Superior temporal gyrus (tissue), 1 donor: ENCODE measurements around the gene ASB6.

Experiments
- DNase-seq: peaks from one replicate; pipeline ENCODE4 v3.0.0-alpha.2; 2016; ENCODE audit errors: extremely low spot score

The ASB6 gene

DNA sequence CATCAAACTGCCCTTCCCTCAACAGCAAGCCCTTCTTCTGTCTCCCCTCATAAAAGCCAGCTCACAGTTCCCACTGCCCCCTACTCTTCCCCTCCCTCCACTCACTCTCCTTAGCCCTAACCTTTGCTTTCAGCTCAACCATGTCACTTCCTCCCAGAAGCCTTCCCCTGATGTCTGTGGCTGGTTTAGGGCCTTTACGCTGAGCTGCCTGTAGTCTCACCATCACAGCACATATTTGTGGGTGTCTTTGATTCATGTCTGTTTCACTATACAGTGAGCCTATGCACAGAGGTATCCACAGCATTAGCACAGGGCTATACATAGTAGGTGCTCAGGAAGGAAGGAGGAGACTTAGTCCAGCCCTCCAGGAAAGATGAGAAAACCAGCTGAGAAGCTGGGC lies 55.7 kb downstream of the ASB6 start:
- DNase-seq, result no peak

DNA sequence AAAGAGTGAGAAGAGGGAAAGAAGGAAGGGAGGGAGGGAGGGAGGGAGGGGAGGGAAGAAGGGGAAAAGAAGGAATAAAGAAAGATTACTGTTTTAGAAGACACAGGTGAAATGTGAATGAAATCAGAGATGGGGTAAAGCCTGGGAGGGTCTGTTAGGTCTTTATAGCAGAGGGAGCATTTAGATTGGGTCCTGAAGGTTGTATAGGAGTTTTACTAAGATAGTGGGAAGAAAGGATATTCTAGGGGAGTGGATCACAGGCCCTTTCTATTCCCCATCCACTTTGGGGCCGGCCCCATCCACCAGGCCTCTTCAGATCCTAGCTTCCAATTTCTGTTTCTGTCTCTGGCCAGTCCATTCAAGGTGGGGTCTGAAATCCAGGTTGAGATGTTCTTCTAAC lies 56.6 kb downstream of the ASB6 start:
- DNase-seq, result no peak
